NCI-H1694 treated with DMSO at 0.1 percent for 48 hours (cell line): ENCODE data around the gene FAM200A.
"Not testable (repeated sequence)": the region's sequence is repeated elsewhere in the genome, so short reads cannot be mapped to it uniquely, and the experiment has no call there.

Source experiments
- DNase-seq: peaks from one replicate; lab custom pipeline; 2025; lab: John Stamatoyannopoulos, UW

The FAM200A gene

DNA sequence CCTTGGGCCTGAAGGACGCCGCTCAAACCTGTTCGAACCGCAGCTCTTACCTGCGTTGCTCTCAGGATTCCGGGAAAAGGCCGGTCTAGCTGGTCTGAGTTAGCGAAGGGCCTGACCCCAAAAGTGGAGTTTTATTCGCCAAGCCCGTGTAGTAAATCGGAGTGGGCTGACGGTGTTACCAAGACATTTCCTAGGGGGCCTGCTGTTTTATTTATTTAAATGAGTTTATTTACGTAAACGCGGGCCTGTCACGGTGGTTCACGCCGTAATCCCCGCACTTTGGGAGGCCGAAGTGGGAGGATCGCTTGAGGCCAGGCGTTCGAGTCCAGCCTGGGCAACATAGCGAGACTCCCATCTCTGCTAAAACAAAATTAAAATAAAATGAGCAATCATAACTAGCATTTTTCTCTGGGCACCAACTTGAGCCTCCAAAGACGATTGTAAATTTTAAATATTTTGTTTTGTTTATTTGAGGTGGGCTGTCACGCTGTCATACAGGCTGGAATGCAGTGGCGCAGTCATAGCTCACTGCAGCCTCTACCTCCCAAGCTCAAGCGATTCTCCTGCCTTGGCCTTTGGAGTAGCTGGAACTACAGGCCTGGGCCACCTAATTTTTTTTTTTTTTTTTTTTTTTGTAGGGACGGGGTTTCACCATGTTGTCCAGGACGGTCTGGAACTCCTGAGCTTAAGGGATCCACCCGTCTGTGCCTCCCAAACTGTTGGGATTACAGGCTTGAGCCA lies 7.4 kb upstream of the FAM200A start:
- DNase-seq = no peak

DNA sequence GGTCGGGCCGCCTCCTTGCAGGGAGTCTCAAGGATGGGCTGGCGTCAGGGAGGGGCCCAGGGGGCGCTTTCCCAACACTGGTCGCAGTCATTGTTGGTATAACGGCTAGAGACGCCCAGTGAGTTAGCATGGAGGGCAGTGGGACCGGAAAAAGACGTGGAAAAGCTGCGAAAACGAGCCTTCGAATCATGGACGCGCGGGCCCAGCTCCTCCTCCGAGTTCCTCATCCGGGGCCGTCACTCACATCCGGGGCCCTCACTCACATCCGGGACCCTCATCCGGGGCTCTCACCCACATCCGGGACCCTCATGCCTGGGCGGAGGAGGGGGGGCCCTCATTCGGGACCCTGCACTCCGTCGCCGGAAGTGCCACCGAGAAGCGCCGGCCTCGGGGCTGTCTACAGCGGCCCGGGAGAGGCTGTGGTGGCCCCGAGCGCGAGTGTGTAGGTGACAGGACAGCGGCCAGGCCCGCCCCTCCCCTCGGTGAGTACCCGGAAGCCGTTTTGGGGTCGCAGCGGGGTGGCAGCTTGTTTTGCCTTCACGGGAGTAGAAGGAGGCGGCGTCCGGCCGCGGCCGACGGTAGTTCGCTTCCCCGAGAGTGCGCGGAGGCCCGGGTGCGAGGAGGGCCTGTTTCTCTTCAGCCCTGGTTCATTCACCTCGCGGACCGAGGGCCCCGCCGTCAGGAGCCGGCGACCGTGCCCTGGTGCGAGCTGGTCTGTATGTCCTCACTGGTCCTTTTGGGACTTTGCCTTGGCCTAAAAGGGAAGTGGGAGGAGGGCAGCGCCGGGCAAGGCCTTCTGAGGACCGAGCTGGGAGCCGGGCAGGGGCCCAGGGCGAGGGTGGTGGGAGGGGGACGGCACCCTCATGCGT lies 6.6 kb upstream of the FAM200A start, which contains the start of gene ZNF655:
ZNF655 (plus strand) TSS at position 337 of the 869 bp plus-strand sequence. CDS start 1,918 bp downstream, outside the sequence.
- DNase-seq = peak; percentile 85

DNA sequence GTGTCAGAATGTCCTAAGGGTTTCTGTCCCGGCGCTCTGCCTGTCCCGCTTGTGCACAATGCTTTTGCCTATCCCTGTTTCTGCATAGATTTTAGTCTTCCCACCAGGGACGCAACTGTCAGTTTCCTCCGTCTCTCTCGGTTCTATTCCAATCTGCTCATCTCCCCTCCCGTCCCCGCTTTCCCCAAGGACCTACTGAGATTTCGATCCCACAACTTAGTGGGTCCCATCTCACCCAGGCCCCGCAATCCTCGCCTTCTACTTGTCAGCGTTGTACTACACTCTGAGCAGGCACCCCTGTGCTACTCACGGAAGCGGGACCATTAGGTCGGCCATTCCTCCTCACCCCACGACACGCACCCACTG lies 6.0 kb upstream of the FAM200A start:
- DNase-seq = peak; percentile 28

DNA sequence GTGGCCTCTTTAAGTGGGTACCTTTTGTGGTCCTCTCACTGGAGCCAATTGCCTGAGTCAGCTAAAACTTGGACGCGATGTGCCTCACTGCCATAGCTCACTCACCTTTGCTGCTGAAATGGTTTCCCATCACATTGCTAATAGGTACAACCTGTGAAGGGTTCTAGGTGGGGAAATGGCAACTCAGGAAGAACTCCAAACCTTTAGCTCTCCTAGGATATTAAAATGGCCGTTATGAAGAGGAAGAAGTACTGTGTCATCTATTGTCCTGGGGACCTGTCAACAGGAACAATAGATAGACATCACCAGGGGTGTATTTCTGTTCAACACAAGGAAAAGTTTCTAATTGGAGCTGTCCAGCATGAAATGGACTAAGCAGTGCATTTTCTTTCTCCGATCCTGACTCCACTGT lies 5.3 kb upstream of the FAM200A start:
- no peak for DNase-seq

DNA sequence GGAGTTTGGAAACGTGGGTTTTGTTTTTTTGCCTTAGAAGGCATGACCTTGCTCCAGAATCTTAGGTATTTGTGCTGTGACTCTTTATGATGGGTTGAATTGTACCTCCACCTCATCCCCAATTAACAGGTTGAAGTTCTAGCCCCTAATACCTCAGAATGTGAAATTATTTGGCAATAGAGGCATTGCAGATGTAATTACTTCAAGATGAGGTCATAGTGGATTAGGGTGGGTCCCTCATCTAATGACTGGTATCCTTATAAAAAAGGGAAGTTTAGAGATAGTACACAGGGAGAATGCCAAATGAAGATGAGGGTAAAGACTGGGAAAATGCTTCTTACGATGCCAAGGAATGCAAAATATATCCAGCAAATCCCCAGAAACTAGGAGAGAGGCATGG lies 3.0 kb upstream of the FAM200A start:
- DNase-seq = no peak

DNA sequence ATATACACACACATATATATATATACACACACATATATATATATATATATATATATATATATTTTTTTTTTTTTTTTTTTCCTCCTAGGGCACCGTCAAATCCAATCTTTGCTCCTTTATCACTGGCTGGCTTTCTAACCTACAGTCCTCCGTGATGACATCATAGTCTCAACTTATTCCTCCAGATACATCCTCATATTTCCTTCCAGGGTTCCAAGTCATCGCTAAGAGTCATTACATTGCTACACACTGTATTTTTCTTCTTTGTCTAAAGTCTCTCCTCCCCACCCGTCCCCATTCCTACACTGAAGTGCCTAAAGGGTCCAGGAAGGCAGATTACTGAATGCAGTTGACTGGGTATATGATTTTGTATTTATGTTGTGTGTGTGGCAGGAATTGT lies 1.1 kb upstream of the FAM200A start:
- no peak for DNase-seq

DNA sequence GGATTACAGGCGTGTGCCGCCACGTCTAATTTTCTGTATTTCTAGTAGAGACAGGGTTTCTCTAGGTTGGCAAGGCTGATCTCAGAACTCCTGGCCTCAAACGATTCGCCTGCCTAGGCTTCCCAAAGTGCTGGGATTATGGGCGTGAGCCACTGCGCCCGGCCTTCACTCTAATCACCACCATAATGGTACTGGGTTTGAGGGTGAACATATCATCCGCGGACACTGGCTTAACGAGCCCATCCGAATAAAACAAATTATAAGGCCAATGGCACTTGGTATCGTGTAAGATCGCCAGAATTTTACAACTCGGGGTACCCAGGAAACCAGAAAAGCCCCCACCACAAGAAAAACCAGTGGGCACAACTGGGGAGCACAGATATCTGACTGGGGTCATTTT lies 580 bp downstream of the FAM200A start:
- DNase-seq = no peak

DNA sequence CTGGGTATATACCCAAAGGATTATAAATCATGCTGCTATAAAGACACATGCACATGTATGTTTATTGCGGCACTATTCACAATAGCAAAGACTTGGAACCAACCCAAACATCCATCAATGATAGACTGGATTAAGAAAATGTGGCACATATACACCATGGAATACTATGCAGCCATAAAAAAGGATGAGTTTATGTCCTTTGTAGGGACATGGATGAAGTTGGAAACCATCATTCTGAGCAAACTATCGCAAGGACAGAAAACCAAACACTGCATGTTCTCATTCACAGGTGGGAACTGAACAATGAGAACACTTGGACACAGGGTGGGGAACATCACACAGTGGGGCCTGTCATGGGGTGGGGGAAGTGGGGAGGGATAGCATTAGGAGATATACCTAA lies 2.4 kb downstream of the FAM200A start:
- DNase-seq = not testable (repeated sequence)

DNA sequence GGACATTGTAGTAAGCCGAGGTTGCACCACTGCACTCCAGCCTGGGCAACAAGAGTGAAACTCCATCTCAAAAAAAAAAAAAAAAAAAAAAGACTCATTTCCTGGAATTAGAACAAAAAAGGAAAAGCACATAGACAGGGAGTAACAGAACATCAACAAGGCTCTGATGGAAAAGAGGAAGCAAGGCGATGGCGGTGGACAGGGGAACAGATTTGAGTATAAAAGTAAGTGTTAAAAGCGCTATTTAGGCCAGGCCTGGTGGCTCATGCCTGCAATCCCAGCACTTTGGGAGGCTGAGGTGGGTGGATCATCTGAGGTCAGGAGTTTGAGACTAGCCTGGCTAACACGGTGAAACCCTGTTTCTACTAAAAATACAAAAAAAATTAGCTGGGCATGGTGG lies 6.6 kb downstream of the FAM200A start:
- not testable (repeated sequence) for DNase-seq

DNA sequence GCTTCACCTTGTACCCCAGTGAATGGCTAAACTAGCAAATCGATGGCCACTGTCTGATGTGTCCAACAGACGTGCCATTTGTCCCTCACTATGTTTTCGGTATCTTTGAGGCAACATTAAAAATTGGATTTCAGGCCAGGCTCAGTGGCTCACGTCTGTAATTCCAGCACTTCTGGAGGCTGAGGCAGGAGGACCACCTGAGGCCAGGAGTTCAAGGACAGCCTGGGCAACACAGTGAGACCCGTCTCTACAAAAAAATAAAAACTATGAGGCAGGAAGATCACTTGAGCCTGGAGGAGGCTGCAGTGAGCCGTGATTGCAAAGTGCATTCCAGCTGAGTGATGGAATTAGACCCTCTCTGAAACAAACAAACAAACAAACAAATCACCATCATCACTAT lies 8.0 kb downstream of the FAM200A start:
- no peak for DNase-seq

DNA sequence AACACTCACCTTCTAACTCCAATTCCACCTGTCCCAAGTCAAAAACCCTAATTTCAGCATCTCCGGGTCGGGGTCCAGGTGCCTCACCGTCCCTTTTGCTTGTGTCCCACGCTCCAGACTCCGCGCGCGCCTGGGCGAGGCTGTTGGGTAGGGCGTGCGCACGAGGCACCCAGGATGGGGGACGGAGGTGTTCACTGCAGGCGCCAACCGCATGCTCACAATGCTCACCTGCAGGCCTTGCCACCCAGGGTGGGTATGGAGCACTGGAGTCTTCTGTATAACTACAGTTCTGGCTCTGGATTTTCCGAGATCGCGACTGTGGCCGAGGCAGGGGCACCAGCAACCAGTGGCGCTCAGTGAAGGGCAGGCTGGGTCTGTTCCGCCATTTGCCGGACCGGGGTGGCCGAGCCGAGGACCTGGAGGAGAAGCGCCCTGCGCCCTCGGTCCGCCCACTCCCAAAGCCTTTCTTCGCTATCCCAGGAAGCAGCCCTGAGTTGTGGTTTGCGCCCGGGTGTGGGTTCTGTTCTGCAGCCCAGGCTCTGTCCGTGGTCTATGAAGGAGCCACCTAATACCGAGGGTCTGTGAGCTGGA lies 8.7 kb downstream of the FAM200A start:
- DNase-seq = no peak

DNA sequence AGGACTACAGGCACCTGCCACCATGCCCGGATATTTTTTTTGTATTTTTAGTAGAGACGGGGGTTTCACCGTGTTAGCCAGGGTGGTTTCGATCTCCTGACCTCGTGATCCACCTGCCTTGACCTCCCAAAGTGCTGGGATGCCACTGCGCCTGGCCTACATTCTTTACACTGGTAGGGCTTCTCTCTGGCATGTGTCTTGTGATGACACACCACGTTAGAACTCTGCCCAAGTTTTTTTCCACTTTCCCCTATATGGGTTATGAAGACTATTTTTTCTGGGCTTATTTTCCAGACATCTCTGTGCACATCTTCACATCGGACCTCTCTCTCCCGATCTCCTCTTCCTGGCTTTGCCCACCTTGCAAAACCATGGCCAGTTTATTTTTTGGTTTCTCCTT lies 10.7 kb downstream of the FAM200A start:
- DNase-seq = no peak

DNA sequence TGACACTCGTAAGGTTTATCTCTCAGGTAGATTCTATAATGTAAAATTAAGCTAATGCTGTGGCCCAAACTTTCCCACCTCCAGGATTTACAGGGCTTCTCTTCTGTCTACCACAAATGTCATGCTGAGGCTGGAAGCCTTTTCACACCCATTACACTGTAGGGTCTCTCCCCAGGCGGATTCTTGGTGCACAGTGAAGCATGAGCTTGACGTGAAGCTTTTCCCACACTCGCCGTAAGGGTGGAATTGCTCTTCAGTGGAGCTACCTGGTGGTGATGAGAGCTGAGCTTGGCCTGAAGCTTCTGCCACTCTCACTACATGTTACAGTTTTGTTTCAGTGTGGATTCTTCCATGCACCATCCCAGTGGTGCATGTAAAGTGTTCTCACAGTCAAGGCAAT lies 11.4 kb downstream of the FAM200A start:
- no peak for DNase-seq

DNA sequence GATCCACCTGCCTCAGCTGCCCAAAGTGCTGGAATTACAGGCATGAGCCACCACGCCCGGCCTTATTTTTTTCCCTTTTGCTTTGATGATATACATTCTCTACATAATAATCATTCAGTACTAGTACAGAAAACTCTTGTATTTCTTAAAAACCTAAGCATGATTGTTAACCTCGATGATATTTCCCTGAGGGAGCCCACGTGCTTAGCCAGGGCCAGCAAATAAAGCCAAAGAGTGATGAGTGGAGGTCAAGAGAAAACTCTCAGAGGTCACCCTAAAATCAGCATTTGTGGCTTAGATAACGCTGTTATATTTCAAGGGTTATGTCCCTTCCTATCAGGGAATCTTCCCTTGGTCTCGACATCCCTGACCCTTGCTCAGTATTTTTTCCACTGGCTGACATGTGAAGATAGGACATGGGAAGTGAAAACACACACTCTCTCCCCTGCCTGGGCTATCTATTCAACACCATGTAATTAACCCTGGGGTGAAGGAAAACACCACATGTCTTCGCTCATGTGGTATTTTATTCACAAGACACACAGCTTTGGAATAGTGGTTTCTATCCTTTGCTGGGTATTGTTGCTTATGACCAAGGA lies 12.6 kb downstream of the FAM200A start:
- DNase-seq = no peak

DNA sequence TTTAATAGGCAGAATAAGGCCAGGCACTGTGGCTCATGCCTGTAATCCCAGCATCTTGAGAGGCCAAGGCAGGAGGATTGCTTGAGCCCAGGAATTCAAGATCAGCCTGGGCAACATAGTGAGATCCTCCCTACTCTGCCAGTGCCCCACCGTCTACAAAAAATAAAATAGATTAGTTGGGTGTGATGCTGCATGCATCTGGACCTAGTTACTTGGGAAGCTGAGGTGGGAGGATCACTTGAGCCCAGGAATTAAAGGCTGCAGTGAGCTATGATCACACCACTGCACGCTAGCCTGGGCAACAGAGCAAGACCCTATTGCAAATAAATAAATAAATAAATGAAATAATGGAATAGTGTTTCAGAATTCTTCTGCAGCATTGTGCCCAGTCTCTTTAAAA lies 16.2 kb downstream of the FAM200A start:
- DNase-seq = no peak

DNA sequence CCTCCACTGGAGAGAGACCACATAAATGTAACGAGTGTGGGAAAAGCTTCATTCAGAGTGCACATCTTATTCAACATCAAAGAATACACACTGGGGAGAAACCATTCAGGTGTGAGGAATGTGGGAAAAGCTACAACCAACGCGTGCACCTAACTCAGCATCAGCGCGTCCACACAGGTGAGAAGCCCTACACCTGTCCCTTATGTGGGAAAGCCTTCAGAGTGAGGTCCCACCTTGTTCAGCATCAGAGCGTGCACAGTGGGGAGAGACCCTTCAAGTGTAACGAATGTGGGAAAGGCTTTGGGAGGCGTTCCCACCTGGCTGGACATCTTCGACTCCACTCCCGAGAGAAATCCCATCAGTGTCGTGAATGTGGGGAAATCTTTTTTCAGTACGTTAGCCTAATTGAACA lies 20.6 kb downstream of the FAM200A start:
- no peak for DNase-seq

DNA sequence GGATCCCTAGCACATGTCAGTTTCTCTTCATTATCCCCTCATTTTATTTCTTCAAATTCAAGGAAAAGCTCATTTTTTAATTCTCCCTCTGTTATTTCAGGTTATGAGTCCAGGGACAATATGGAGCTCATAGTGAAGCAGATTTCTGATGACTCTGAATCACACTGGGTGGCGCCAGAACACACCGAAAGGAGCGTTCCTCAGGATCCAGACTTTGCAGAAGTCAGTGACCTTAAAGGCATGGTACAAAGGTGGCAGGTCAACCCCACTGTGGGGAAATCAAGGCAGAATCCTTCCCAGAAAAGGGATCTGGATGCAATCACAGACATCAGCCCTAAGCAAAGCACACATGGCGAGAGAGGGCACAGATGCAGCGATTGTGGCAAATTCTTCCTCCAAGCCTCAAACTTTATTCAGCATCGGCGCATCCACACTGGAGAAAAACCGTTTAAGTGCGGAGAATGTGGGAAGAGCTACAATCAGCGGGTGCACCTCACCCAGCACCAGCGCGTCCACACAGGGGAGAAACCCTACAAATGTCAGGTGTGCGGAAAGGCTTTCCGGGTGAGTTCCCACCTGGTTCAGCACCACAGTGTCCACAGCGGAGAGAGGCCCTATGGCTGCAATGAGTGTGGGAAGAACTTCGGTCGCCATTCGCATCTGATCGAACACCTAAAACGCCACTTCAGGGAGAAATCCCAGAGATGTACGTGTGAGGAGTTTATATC lies 26.0 kb downstream of the FAM200A start:
- DNase-seq = no peak

DNA sequence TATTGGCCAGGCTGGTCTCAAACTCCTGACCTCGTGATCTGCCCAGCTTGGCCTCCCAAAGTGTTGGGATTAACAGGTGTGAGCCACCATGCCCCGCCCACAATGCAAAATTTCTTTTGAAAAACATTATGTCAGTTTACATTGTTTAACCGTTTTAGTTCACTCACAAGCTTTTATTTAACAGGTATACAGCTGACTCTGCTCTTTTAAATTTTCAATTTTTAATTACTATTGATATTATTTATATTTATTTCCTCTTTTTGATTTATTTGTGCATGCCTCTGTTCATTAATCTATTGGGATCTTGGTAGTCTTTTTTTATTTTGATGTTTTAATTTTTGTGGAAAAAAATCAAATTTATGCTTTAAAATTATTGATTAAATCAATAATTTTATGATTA lies 30.5 kb downstream of the FAM200A start:
- DNase-seq = no peak

DNA sequence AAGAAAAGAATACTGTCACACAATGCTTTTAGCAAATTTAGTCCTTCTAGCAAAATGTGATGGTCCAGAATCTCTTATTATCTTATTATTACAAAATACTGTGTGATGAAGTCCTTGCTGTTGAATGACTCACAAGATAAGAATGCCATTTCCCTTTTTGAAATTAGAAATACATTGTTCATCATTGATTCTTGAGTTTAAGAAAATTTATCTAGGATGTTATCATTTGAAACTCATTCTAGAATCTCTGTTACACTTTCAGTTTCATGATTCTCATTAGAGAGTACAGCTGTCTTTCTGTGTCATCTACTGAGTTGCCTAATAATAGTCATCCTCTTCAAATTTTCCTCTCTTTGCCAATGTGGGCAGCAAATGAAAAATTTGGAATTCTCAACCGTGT lies 37.9 kb downstream of the FAM200A start:
- no peak for DNase-seq

DNA sequence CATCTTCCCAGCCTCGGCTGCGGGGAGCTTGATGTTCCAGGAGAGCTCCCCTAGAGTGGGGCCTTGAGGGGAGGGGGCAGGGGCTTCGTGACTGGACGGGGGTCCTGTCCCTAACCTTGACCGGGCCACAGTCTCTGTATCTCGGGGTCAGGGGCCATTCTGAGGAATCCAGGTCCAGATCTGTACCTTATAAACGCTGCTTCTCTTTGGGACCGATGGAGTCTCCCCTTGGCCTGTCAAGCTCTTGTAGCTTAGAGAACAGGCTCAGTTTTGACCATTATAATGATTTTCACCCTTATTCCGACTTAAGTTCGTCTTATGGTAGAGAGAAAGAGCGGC lies 46.6 kb downstream of the FAM200A start:
- no peak for DNase-seq

DNA sequence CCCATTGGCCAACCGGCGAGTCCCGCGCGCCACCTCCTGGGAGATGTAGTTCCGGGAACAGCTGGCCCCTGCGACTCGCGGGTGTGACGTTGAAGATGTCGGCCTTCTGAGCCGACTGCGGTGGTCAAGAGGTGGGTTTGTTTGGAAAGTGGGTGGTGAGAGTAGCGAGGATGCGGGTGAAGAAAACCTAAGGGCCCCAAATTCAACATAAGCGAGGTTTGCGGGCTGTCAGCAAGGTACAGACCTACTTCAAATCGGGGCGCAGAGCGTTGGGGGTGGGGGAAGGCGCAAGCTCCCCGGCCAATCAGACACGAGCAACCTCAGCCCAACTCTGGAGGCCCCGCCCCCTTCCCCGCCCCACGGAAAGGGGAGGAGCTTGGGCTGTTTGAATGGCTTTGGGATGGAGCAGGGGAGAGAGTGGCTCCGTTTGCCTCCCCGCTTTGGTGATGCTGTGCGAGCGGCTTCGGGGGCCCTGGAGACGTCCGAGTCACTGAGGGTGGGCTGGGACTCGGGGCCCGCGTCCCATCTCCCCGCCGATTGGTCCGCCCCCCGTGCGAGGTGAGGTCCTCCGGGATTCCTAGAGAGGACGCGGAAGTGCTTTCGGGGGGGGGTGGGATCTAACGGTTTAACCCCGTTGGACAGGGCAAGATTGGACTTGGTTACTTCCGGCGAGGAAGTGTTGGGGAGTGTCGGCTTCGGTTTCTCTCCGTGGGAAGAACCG lies 47.2 kb downstream of the FAM200A start, which contains the start of gene ZKSCAN5:
ZKSCAN5 (plus strand) TSS at position 60 of the 721 bp plus-strand sequence. CDS start 1,383 bp downstream, outside the sequence.
- peak; percentile 97 for DNase-seq
